ENCODE data around the gene BCL2A1.

Gene BCL2A1

GRCh38 chr15:79957741-79958140 is 13.3 kb downstream of the BCL2A1 start:
- TF ChIP-seq FOXP2 (optimal IDR thresholded peaks at IDR 0.05; ENCODE audit: borderline replicate concordance, extremely low read depth, extremely low read length, insufficient read depth) (no peak), POLR2AphosphoS5 (IDR thresholded peaks at IDR 0.05; ENCODE audit: low read depth, low read length) (no peak), SIN3A (IDR thresholded peaks at IDR 0.05; ENCODE audit: borderline replicate concordance, insufficient read depth, low read length) (no peak), TAF1 (IDR thresholded peaks at IDR 0.05; ENCODE audit: borderline replicate concordance, insufficient read depth, low read length) (no peak), REST (IDR thresholded peaks at IDR 0.05; ENCODE audit: insufficient read depth in 1 of 2, low read depth in 2 of 2, low read length in 2 of 2) (no peak)

- TF ChIP-seq FOXP2 (optimal IDR thresholded peaks at IDR 0.05; ENCODE audit: borderline replicate concordance, extremely low read depth, extremely low read length, insufficient read depth), result no peak
These were observed 14.5 kb downstream of the BCL2A1 start for GRCh38 chr15:79956354-79956939.

GRCh38 chr15:79954661-79955060 is 16.3 kb downstream of the BCL2A1 start:
- TF ChIP-seq REST (IDR thresholded peaks at IDR 0.05; ENCODE audit: insufficient read depth in 1 of 2, low read depth in 2 of 2, low read length in 2 of 2) (no peak), POLR2AphosphoS5 (IDR thresholded peaks at IDR 0.05; ENCODE audit: low read depth, low read length) (no peak), SIN3A (IDR thresholded peaks at IDR 0.05; ENCODE audit: borderline replicate concordance, insufficient read depth, low read length) (no peak), TAF1 (IDR thresholded peaks at IDR 0.05; ENCODE audit: borderline replicate concordance, insufficient read depth, low read length) (no peak), FOXP2 (optimal IDR thresholded peaks at IDR 0.05; ENCODE audit: borderline replicate concordance, extremely low read depth, extremely low read length, insufficient read depth) (no peak)

GRCh38 chr15:79953951-79954444 is 17.0 kb downstream of the BCL2A1 start:
- no peak for TF ChIP-seq TAF1 (IDR thresholded peaks at IDR 0.05; ENCODE audit: borderline replicate concordance, insufficient read depth, low read length)
- no peak for TF ChIP-seq REST (IDR thresholded peaks at IDR 0.05; ENCODE audit: insufficient read depth in 1 of 2, low read depth in 2 of 2, low read length in 2 of 2)
- TF ChIP-seq FOXP2 (optimal IDR thresholded peaks at IDR 0.05; ENCODE audit: borderline replicate concordance, extremely low read depth, extremely low read length, insufficient read depth), result no peak
- no peak for TF ChIP-seq POLR2AphosphoS5 (IDR thresholded peaks at IDR 0.05; ENCODE audit: low read depth, low read length)
- no peak for TF ChIP-seq SIN3A (IDR thresholded peaks at IDR 0.05; ENCODE audit: borderline replicate concordance, insufficient read depth, low read length)

GRCh38 chr15:79952329-79952728 is 18.7 kb downstream of the BCL2A1 start:
- TF ChIP-seq FOXP2 (optimal IDR thresholded peaks at IDR 0.05; ENCODE audit: borderline replicate concordance, extremely low read depth, extremely low read length, insufficient read depth), result no peak
- TF ChIP-seq SIN3A (IDR thresholded peaks at IDR 0.05; ENCODE audit: borderline replicate concordance, insufficient read depth, low read length), result no peak
- no peak for TF ChIP-seq TAF1 (IDR thresholded peaks at IDR 0.05; ENCODE audit: borderline replicate concordance, insufficient read depth, low read length)
- no peak for TF ChIP-seq POLR2AphosphoS5 (IDR thresholded peaks at IDR 0.05; ENCODE audit: low read depth, low read length)
- no peak for TF ChIP-seq REST (IDR thresholded peaks at IDR 0.05; ENCODE audit: insufficient read depth in 1 of 2, low read depth in 2 of 2, low read length in 2 of 2)

Data from PFSK-1 (cell line).